Neural crest cell (in vitro differentiated cells): Measurements from ENCODE around the gene SLCO4A1. TPM values are rescaled to one million over a fixed set of nuclear protein-coding genes. Genes with fewer than 3 reads are reported as not detected.

Experiments used
- DNase-seq: peaks from one replicate; pipeline ENCODE4 v3.0.0; 2021; ENCODE audit warnings: low read depth, mixed read lengths, low spot score
- H3K27ac Mint-ChIP-seq: one replicate; pipeline ENCODE4 v1.8.0; 2021; ENCODE audit warnings: mild to moderate bottlenecking, mixed read lengths; ENCODE audit not compliant: unreplicated experiment
- H3K27me3 Mint-ChIP-seq: 2 replicates; pipeline ENCODE4 v1.8.0; 2021; ENCODE audit warnings: low read depth, mild to moderate bottlenecking, mixed read lengths
- H3K36me3 Mint-ChIP-seq: 2 replicates; pipeline ENCODE4 v1.8.0; 2021; ENCODE audit warnings: low read depth, mild to moderate bottlenecking, mixed read lengths
- H3K4me1 Mint-ChIP-seq: 2 replicates; pipeline ENCODE4 v1.8.0; 2021; ENCODE audit warnings: mixed read lengths
- H3K4me3 Mint-ChIP-seq: one replicate; pipeline ENCODE4 v1.8.0; 2021; ENCODE audit warnings: mild to moderate bottlenecking, mixed read lengths
- H3K9me3 Mint-ChIP-seq: 2 replicates; pipeline ENCODE4 v1.8.0; 2021; ENCODE audit warnings: mixed read lengths
- total RNA-seq: library from RNA; stranded (reverse); gene quantifications from 2 replicates; pipeline ENCODE4 v1.2.1, GENCODE V29; 2021
- TF ChIP-seq, protein P1 (sequence below): fragments of 200-600 bp; sonication (generic); conservative IDR thresholded peaks from 2 replicates; pipeline ENCODE4 v1.5.0; 2021; ENCODE audit warnings: antibody characterized with exemption, mild to moderate bottlenecking

SLCO4A1 gene
- total RNA-seq, 1 donor from 2014 or later: 7.0 TPM

DNA sequence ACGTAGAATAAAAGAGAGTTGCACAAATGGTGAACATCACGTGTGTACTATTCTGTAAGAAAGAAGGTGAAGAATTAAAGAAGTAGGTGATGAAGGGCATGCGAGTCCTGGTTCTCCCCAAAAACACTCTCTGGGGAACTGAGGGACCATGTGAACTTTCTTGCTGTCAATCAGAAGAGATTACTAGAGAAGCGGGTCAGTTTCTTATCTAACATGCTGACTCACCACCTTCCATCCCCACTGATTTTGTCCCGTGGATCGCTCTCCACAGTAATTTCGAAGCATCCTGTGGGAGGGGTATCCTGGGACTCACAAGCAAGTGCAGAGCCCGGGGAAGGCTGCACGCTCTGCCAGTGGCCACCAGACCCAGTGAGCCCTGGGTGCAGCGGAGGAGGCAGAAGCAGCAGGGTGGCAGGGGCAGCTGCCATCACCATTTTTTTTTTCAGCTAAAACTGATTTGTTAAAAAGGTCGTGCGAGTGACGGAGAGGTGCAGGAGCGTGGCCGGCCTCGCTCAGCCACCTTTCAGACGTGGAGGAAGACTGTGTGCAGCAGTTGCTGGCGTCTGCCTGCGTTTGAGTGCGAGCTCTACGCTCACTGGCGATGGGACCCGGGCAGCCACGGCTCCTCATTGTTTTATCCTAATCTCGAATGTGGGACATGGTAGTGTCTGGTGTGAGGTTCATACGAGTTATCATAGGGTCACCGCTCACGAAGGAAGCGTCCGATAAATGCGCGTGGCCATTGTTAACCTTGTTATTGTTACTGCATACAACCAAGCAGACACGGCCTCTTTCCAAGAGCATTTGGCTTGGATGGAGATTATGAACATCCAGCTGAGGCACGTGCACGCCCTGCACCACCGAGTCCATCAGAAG, 28.0 kb upstream of the SLCO4A1 start:
- DNase-seq: no peak
- TF ChIP-seq, protein P1, sequence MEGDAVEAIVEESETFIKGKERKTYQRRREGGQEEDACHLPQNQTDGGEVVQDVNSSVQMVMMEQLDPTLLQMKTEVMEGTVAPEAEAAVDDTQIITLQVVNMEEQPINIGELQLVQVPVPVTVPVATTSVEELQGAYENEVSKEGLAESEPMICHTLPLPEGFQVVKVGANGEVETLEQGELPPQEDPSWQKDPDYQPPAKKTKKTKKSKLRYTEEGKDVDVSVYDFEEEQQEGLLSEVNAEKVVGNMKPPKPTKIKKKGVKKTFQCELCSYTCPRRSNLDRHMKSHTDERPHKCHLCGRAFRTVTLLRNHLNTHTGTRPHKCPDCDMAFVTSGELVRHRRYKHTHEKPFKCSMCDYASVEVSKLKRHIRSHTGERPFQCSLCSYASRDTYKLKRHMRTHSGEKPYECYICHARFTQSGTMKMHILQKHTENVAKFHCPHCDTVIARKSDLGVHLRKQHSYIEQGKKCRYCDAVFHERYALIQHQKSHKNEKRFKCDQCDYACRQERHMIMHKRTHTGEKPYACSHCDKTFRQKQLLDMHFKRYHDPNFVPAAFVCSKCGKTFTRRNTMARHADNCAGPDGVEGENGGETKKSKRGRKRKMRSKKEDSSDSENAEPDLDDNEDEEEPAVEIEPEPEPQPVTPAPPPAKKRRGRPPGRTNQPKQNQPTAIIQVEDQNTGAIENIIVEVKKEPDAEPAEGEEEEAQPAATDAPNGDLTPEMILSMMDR: no peak
- Mint-ChIP-seq H3K36me3 (no peaks in the 10 kb centered on the region), H3K4me1 (peaks cover 4% of the 10 kb centered on the region), H3K4me3 (no peak overlapping the region), H3K27me3 (peaks cover 6% of the 10 kb centered on the region), H3K9me3 (no peaks in the 10 kb centered on the region), H3K27ac (no peak overlapping the region)

DNA sequence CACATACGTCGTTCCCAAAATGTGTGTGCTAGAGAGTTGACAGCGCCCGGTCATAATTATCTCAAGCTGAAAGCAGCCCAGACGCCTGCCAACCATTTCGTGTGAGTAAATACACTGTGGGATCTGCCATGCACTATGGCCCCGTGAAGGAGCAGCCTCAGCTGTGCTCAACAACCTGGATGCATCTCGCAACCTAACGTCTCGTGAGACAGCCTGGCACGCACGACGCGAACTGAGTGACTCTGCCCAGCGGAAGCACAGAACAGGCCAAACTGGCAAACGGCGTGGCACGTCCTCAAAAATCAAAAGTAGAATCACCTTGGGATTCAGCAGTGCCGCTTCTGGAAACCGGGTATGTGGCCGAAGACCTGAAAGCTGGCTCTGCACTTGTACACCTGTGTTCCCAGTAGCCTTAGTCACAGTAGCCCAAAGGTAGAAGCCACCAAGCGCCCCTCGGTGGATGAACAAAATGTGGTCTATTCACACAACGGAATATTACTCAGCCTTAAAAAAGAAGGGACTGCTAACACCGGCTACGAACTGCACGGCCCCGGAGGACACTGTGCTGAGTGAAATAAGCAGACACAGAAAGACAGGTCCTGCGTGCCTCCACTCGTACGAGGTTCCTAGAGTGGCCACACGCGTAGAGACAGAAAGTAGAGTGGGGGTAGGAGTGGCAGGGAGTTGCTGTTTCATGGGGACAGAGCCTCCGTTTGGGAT, 27.2 kb upstream of the SLCO4A1 start:
- peaks cover 6% of the 10 kb centered on the region for H3K27me3 Mint-ChIP-seq
- TF ChIP-seq, protein P1: no peak
- no peak for DNase-seq
- H3K27ac Mint-ChIP-seq: no peak overlapping the region
- no peaks in the 10 kb centered on the region for H3K9me3 Mint-ChIP-seq
- H3K36me3 Mint-ChIP-seq: no peaks in the 10 kb centered on the region
- peaks cover 4% of the 10 kb centered on the region for H3K4me1 Mint-ChIP-seq
- H3K4me3 Mint-ChIP-seq: no peak overlapping the region

DNA sequence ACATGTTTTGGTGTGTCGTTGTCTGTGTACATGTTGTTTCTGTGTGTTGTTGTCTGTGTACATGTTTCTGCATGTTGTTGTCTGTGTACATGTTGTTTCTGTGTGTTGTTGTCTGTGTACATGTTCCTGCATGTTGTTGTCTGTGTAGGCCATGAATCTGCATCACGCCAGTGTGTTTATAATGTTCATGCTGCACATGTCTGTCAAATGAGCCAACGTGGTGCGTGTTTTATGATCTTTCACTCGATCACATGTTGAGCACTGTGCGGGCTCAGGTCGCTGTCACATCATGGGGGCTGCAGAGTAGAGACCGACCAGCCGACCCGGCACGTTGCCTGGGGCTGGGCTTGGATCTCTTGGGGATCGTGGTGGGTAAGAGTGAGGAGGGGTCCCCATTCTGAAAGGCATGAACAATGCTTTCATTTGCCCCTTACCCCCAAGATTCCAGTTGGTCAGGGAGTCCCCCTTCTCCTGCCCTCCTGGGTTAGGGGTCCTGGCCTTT, 26.5 kb upstream of the SLCO4A1 start:
- peaks cover 6% of the 10 kb centered on the region for H3K27me3 Mint-ChIP-seq
- no peaks in the 10 kb centered on the region for H3K9me3 Mint-ChIP-seq
- H3K4me1 Mint-ChIP-seq: peaks cover 4% of the 10 kb centered on the region
- H3K4me3 Mint-ChIP-seq: no peak overlapping the region
- no peaks in the 10 kb centered on the region for H3K36me3 Mint-ChIP-seq
- no peak overlapping the region for H3K27ac Mint-ChIP-seq
- TF ChIP-seq, protein P1: no peak
- no peak for DNase-seq

DNA sequence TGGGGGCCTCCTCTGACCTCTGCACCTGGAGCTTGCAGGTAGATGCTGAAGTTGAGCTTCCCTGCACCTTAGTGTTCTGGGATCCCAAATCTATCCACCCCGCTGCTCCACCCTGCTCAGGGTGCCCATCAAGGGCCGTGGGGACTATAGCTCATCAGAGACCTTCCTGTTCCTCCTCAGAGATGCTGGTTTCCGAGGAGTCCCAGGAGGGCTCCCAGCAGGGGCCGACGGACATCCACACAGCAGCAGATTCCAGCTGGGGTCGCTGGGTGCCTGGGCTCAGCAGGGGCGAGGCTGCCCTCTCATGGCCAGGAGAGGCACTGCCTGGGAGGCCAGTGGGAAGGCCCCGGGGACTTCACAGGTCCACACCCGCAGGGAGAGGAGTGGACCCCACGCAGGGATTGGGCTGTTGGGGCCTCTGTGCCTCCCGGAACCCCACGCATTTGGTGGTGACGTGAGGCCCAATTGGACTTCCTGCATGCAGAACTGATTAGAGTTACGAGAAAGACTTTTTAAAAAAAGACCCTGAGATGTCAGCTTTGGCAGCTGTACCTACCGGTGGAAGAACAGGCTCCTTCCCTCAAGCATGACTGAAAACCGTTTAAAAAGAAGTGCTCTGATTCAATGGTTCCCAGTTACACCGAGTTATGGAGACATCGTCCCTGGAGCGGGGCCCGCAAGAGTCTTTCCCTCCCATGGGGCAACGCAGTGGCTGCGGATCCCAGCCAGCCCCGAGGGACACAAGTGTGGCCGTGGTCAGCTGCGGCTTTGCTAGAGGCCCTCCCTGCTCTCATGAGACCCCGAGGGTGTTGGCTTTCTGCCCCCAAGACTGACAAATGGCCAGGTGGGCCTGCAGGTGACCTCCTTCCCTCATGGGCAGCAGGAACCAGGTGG, 25.3 kb upstream of the SLCO4A1 start:
- peak; percentile 79 for DNase-seq
- no peaks in the 10 kb centered on the region for H3K9me3 Mint-ChIP-seq
- H3K27me3 Mint-ChIP-seq: peaks cover 6% of the 10 kb centered on the region
- TF ChIP-seq, protein P1: peak; percentile 94
- H3K4me1 Mint-ChIP-seq: peaks cover 4% of the 10 kb centered on the region
- no peak overlapping the region for H3K4me3 Mint-ChIP-seq
- H3K36me3 Mint-ChIP-seq: no peaks in the 10 kb centered on the region
- no peak overlapping the region for H3K27ac Mint-ChIP-seq
